GM18519 (cell line): Measurements from ENCODE around the gene GOT2.
"Not testable (repeated sequence)": the region's sequence is repeated elsewhere in the genome, so short reads cannot be mapped to it uniquely, and the experiment has no call there.

Experiments
- ATAC-seq: cut with Tn5 transposase; IDR thresholded peaks from one replicate; pipeline ENCODE4 v1.9.1; 2021; ENCODE audit warnings: mild to moderate bottlenecking, moderate library complexity; ENCODE audit not compliant: unreplicated experiment, low FRiP score

The GOT2 gene

DNA sequence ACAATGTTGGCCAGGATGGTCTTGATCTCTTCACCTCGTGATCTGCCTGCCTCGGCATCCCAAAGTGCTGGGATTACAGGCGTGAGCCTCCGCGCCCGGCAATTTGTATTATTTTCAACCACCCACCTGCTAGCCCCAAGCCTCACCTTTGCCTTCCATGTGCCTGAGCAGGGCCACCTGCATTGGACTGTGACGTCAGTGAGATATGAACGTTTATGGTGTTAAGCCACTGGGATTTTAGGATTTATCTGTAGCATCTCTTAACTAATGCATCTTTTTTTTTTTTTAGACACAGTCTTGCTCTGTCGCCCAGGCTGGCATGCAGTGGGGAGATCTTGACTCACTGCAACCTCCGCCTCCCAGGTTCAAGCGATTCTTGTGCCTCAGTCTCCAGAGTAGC, 74.2 kb downstream of the GOT2 start:
- ATAC-seq = not testable (repeated sequence)

DNA sequence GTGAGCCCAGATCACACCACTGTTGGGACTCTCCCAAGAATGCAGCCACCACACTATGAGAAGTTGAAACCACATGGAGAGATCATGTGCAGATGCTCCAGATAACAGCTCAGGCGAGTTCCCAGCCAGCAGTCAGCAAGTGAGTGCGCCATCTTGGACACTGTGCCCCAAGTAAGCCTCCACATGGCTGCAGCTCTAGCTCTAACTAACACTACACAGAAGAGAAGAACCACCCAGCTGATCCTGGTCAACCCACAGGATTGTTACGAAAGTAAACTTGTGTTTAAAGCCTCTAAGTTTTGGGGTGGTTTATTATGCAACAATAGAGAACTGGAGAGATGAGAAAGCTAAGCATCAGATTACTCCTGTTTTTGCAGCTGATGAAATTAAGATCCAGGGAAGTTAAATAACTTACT, 75.3 kb downstream of the GOT2 start:
- ATAC-seq = no peak
